Natural killer cell (primary cell): ENCODE measurements around the gene NR2C2. TPM values are rescaled to one million over a fixed set of nuclear protein-coding genes. Genes with fewer than 3 reads are reported as not detected.

ENCODE experiments used
- ATAC-seq, 3 donors: fragments of 150-1000 bp in 2 of 3; fragments of 200-7000 bp in 1 of 3; cut with Tn5 transposase; 1 replicate in 1 of 3; 2 replicates in 2 of 3; pipeline ENCODE4 v1.10.0; 2021; ENCODE audit warnings: mild to moderate bottlenecking in 2 of 3, moderate library complexity in 2 of 3
- DNase-seq, 2 donors: peaks; one replicate each; pipeline versions ENCODE4 v3.0.0 to v3.0.0-alpha.2; 2013 to 2021; ENCODE audit warnings: mixed read lengths in 1 of 2
- H3K27ac ChIP-seq: one replicate; pipeline ENCODE4 v1.5.1; 2013; ENCODE audit warnings: mild to moderate bottlenecking, low read length
- H3K27me3 ChIP-seq: one replicate; pipeline ENCODE4 v1.6.1; 2013; ENCODE audit warnings: low read length; ENCODE audit not compliant: control insufficient read depth, insufficient read depth
- H3K36me3 ChIP-seq: one replicate; pipeline ENCODE4 v1.6.1; 2013; ENCODE audit warnings: low read length; ENCODE audit not compliant: control insufficient read depth, insufficient read depth
- H3K4me1 ChIP-seq: one replicate; pipeline ENCODE4 v1.6.1; 2013; ENCODE audit warnings: low read length; ENCODE audit not compliant: control insufficient read depth, insufficient read depth
- H3K4me3 ChIP-seq: one replicate; pipeline ENCODE4 v1.5.1; 2013; ENCODE audit warnings: low read length
- H3K9me3 ChIP-seq: one replicate; pipeline ENCODE4 v1.6.1; 2013; ENCODE audit warnings: low read length; ENCODE audit not compliant: control insufficient read depth, insufficient read depth
- H3K27ac Mint-ChIP-seq, 2 donors: one replicate each; pipeline ENCODE4 v1.8.0; 2022; ENCODE audit warnings: mild to moderate bottlenecking in 2 of 2, mixed read lengths in 2 of 2, moderate library complexity in 1 of 2
- H3K27me3 Mint-ChIP-seq, 2 donors: one replicate each; pipeline ENCODE4 v1.8.0; 2022; ENCODE audit warnings: low read depth in 2 of 2, mixed read lengths in 2 of 2
- H3K36me3 Mint-ChIP-seq: one replicate; pipeline ENCODE4 v1.8.0; 2022; ENCODE audit warnings: mixed read lengths
- H3K4me1 Mint-ChIP-seq, 2 donors: one replicate each; pipeline ENCODE4 v1.8.0; 2022; ENCODE audit warnings: mixed read lengths in 2 of 2
- H3K4me3 Mint-ChIP-seq: one replicate; pipeline ENCODE4 v1.8.0; 2022; ENCODE audit warnings: mild to moderate bottlenecking, moderate library complexity, mixed read lengths
- H3K9me3 Mint-ChIP-seq, 2 donors: one replicate each; pipeline ENCODE4 v1.8.0; 2022; ENCODE audit warnings: mixed read lengths in 2 of 2
- CTCF ChIP-seq: fragments of 200-600 bp; IDR thresholded peaks from one replicate; pipeline ENCODE4 v1.8.0; 2022; ENCODE audit warnings: antibody characterized with exemption
- WGBS: methylation state at CpG from one replicate; pipeline ENCODE4 v1.1.7; 2013; ENCODE audit warnings: missing lambda C conversion rate; ENCODE audit not compliant: insufficient coverage; 5-methylcytosine and 5-hydroxymethylcytosine counted together
- intact Hi-C: fragments of 100-400 bp; cut with micrococcal nuclease; formaldehyde crosslinking; loops from one replicate; pipeline ENCODE4 v1.14.2; 2022
- total RNA-seq, 4 donors: library from RNA; stranded (reverse); fragments of 120-200 nt in 1 of 4; gene quantifications; one replicate each; pipeline versions ENCODE4 v1.2.3 to v1.2.4, GENCODE V29; 2013 to 2022

The NR2C2 gene
- total RNA-seq, 3 donors from 2014 or later (not counting 1 experiment from before 2014, with no cell fraction given) = 70.4 to 94.3 (median 81.6) TPM

- Mint-ChIP-seq H3K27ac (no peak overlapping the region), H3K4me3 (no peak overlapping the region), H3K9me3 (no peaks in the 10 kb centered on the region), H3K36me3 (no peaks in the 10 kb centered on the region), H3K27me3 (peaks cover 6 to 12% of the 10 kb centered on the region in 2 donors), H3K4me1 (no peaks in the 10 kb centered on the region)
- 94% methylated on average over 11 of the region's 11 CpGs for WGBS
- no peaks in the 10 kb centered on the region for H3K4me1 ChIP-seq
- H3K4me3 ChIP-seq = no peak overlapping the region
- no peak for ATAC-seq
- no peak overlapping the region for H3K27ac ChIP-seq
- TF ChIP-seq CTCF = no peak
- H3K36me3 ChIP-seq = no peaks in the 10 kb centered on the region
- no peak for DNase-seq
- no peaks in the 10 kb centered on the region for H3K27me3 ChIP-seq
- no peaks in the 10 kb centered on the region for H3K9me3 ChIP-seq
- intact Hi-C loops = no loop called here
Observed at GRCh38 chr3:14911651-14912050, 35.7 kb upstream of the NR2C2 start.

- Histone ChIP-seq H3K4me3 (no peak overlapping the region), H3K27me3 (no peaks in the 10 kb centered on the region), H3K36me3 (no peaks in the 10 kb centered on the region), H3K9me3 (no peaks in the 10 kb centered on the region), H3K4me1 (no peaks in the 10 kb centered on the region), H3K27ac (no peak overlapping the region)
- WGBS = 87% methylated on average over 10 of the region's 10 CpGs
- Mint-ChIP-seq H3K27ac (no peak overlapping the region), H3K27me3 (peaks cover 6 to 12% of the 10 kb centered on the region in 2 donors), H3K4me1 (no peaks in the 10 kb centered on the region), H3K36me3 (no peaks in the 10 kb centered on the region), H3K4me3 (no peak overlapping the region), H3K9me3 (no peaks in the 10 kb centered on the region)
- DNase-seq (no peak), ATAC-seq (no peak)
- intact Hi-C loops = no loop called here
- TF ChIP-seq CTCF = no peak
Observed at GRCh38 chr3:14913071-14913925, 34.1 kb upstream of the NR2C2 start.

GRCh38 chr3:14913926-14914778, 33.2 kb upstream of the NR2C2 start:
- no peak overlapping the region for H3K4me3 Mint-ChIP-seq
- 88% methylated on average over 14 of the region's 14 CpGs for WGBS
- no peak for DNase-seq
- Histone ChIP-seq H3K27me3 (no peaks in the 10 kb centered on the region), H3K27ac (no peak overlapping the region), H3K4me3 (no peak overlapping the region), H3K4me1 (no peaks in the 10 kb centered on the region), H3K36me3 (no peaks in the 10 kb centered on the region), H3K9me3 (no peaks in the 10 kb centered on the region)
- no peak for ATAC-seq
- H3K9me3 Mint-ChIP-seq = no peaks in the 10 kb centered on the region
- no peak for TF ChIP-seq CTCF
- intact Hi-C loops = no loop called here
- no peak overlapping the region for H3K27ac Mint-ChIP-seq
- H3K4me1 Mint-ChIP-seq = no peaks in the 10 kb centered on the region
- H3K36me3 Mint-ChIP-seq = no peaks in the 10 kb centered on the region
- H3K27me3 Mint-ChIP-seq = peaks cover 6 to 12% of the 10 kb centered on the region in 2 donors
